ENCODE results near the gene CD109. TPM values are rescaled to one million over a fixed set of nuclear protein-coding genes. Genes with fewer than 3 reads are reported as not detected.

The CD109 gene
- total and polyA plus RNA-seq, 2 of the 8 experiments (the other 6 are each of a cell fraction or from before 2014, with no cell fraction given), result 1.4 to 5.3 TPM

DNA sequence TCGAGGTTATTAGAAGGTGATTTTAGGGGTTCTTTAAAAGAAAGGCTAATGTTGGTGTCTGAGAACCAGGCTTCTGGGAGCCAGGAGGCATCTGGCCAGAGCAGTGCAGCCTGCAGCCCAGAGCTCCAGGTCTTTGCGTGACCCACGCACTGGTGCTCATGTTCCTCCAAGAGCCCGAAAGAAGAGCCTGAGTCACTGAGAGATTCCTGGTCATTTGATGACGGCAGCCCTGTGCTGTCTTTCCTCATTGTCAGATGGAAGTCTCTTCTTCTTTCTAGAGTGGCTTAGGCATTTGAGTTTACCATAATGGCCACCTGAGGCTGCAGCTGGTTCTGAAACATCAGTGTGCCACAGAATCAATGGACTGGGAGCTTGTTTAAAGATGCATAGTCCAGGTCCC is 46.4 kb downstream of the CD109 start:
- POLR2A ChIA-PET (ENCODE audit: partially characterized antibody), result no interaction called here
- WGBS, 2 experiments (ENCODE audit: extremely low coverage in 1 of 2, insufficient coverage in 1 of 2, insufficient read length in 1 of 2, insufficient replicate concordance in 2 of 2, low coverage in 1 of 2, low lambda C conversion rate in 2 of 2, missing lambda C conversion rate in 1 of 2), result 88 to 100% methylated on average over 1 to 5 of the region's 5 CpGs
- H3K79me2 ChIP-seq (ENCODE audit: control insufficient read depth in 1 of 2, insufficient read depth in 2 of 2, low read length in 2 of 2), result no peaks in the 10 kb centered on the region

More for the DNA sequence above, 46.4 kb downstream of the CD109 start:
- H2BK5ac ChIP-seq (ENCODE audit: low read depth, low read length), result no peak overlapping the region
- H3K14ac ChIP-seq (ENCODE audit: insufficient read length), result no peak overlapping the region
- H3K4me2 ChIP-seq (ENCODE audit: insufficient read depth in 1 of 2, low read depth in 2 of 2, low read length in 2 of 2), result no peak overlapping the region
- H4K5ac ChIP-seq (ENCODE audit: insufficient read length, low read depth, low read length), result no peak overlapping the region
- no peak overlapping the region for H3K18ac ChIP-seq (ENCODE audit: extremely low read depth, low read length)
- H4K8ac ChIP-seq (ENCODE audit: extremely low read depth, insufficient read depth, low read length), result no peak overlapping the region
- no peak overlapping the region for H2BK120ac ChIP-seq (replicated peaks; ENCODE audit: low read depth, low read length)
- H2BK12ac ChIP-seq (ENCODE audit: low read depth, low read length), result no peak overlapping the region
- CTCF ChIA-PET (ENCODE audit: partially characterized antibody), result interaction anchor here (0.6 to 7.7 kb wide), 5 partner anchors 9 to 1465 kb away, joined by 3 to 104 read pairs (median 3); partner anchors contain the start of gene COL12A1
- H3K27ac ChIP-seq (ENCODE audit: low read depth, low read length), result no peak overlapping the region
- H3K4ac ChIP-seq (replicated peaks; ENCODE audit: insufficient read length, low read depth, low read length), result no peak overlapping the region
- H3K9ac ChIP-seq (replicated peaks in 1 of 4; ENCODE audit: extremely low read depth in 1 of 4, low read depth in 3 of 4, low read length in 3 of 4), result no peak overlapping the region
- FAIRE-seq (no peak), DNase-seq (ENCODE audit: low read depth in 1 of 2, low spot score in 2 of 2) (no peak)
- no peaks in the 10 kb centered on the region for H3K36me3 ChIP-seq (ENCODE audit: control insufficient read depth in 2 of 4, insufficient read depth in 4 of 4, low read length in 3 of 4)
- no peak overlapping the region for H3K56ac ChIP-seq (replicated peaks; ENCODE audit: insufficient read length, low read depth, low read length)
- H2AK5ac ChIP-seq (ENCODE audit: low read depth, low read length), result no peak overlapping the region
- TF ChIP-seq, protein P1, sequence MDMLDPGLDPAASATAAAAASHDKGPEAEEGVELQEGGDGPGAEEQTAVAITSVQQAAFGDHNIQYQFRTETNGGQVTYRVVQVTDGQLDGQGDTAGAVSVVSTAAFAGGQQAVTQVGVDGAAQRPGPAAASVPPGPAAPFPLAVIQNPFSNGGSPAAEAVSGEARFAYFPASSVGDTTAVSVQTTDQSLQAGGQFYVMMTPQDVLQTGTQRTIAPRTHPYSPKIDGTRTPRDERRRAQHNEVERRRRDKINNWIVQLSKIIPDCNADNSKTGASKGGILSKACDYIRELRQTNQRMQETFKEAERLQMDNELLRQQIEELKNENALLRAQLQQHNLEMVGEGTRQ (IDR thresholded peaks at IDR 0.05; ENCODE audit: low read length), result no peak
- TF ChIP-seq SIX5 (IDR thresholded peaks at IDR 0.05; ENCODE audit: low read depth, low read length), result no peak
- TF ChIP-seq BRCA1 (IDR thresholded peaks at IDR 0.05; ENCODE audit: low read depth, low read length), result no peak
- no peaks in the 10 kb centered on the region for H3K9me3 ChIP-seq (ENCODE audit: insufficient read depth in 2 of 2, low read depth in 1 of 2, low read length in 1 of 2)
- H4K20me1 ChIP-seq (replicated peaks in 1 of 2; ENCODE audit: control insufficient read depth in 1 of 2, insufficient read depth in 2 of 2, low read length in 2 of 2), result peaks cover 0 to 1% of the 10 kb centered on the region in 2 experiments
- no peaks in the 10 kb centered on the region for H3K27me3 ChIP-seq (replicated peaks in 1 of 4; ENCODE audit: control insufficient read depth in 3 of 4, extremely low read depth in 1 of 4, insufficient read depth in 3 of 4, low read length in 3 of 4)
- no peaks in the 10 kb centered on the region for H3K79me1 ChIP-seq (ENCODE audit: low read depth, low read length)
- no peak overlapping the region for H2AFZ ChIP-seq (ENCODE audit: low read length)
- no peak overlapping the region for H4K91ac ChIP-seq (replicated peaks; ENCODE audit: insufficient read length, low read length)
- H3K4me1 ChIP-seq (replicated peaks in 1 of 4; ENCODE audit: control insufficient read depth in 3 of 4, insufficient read depth in 4 of 4, low read length in 3 of 4), result no peaks in the 10 kb centered on the region
- no peak overlapping the region for H2BK20ac ChIP-seq (ENCODE audit: low read length)
- H3K23ac ChIP-seq (ENCODE audit: insufficient read length), result no peak overlapping the region
- H3K23me2 ChIP-seq (ENCODE audit: low read depth, low read length), result no peaks in the 10 kb centered on the region; the same call in 1 of the 2 replicates
- no peak overlapping the region for H2BK15ac ChIP-seq (ENCODE audit: low read length)
- H3K4me3 ChIP-seq (ENCODE audit: extremely low read depth in 1 of 4, insufficient read depth in 2 of 4, low read depth in 3 of 4, low read length in 4 of 4), result no peak overlapping the region

Measured in H1 (cell line).